ENCODE data around the gene LDB3. TPM values are rescaled to one million over a fixed set of nuclear protein-coding genes. Genes with fewer than 3 reads are reported as not detected.

LDB3 gene
- polyA plus RNA-seq, 10 donors: 305 to 981 (median 737) TPM

GRCh38 chr10:86650151-86650550, 18.2 kb upstream of the LDB3 start:
- no peak for DNase-seq

GRCh38 chr10:86651021-86651471, 17.3 kb upstream of the LDB3 start:
- no peak for DNase-seq

GRCh38 chr10:86651631-86652331, 16.5 kb upstream of the LDB3 start:
- no peak for DNase-seq

GRCh38 chr10:86652361-86653202, 15.7 kb upstream of the LDB3 start:
- DNase-seq: no peak

GRCh38 chr10:86653379-86653778, 14.9 kb upstream of the LDB3 start:
- DNase-seq: no peak

- no peak for DNase-seq
These were observed 14.3 kb upstream of the LDB3 start for GRCh38 chr10:86653987-86654386.

GRCh38 chr10:86654411-86655172, 13.7 kb upstream of the LDB3 start, which contains the start of gene OPN4:
OPN4 (plus strand) TSS chr10:86654547; CDS start chr10:86654784, 237 bp downstream.
- no peak for DNase-seq

GRCh38 chr10:86655173-86655540, 13.2 kb upstream of the LDB3 start:
- DNase-seq: no peak

- DNase-seq: no peak
These were observed 12.7 kb upstream of the LDB3 start for GRCh38 chr10:86655596-86655995.

- no peak for DNase-seq
These were observed 11.3 kb upstream of the LDB3 start for GRCh38 chr10:86657011-86657395.

GRCh38 chr10:86657396-86658011, 10.8 kb upstream of the LDB3 start:
- DNase-seq: no peak

- DNase-seq: no peak
These were observed 10.0 kb upstream of the LDB3 start for GRCh38 chr10:86658261-86658741.

GRCh38 chr10:86658751-86659150, 9.6 kb upstream of the LDB3 start:
- no peak for DNase-seq

GRCh38 chr10:86659161-86659691, 9.1 kb upstream of the LDB3 start:
- DNase-seq: no peak

GRCh38 chr10:86659721-86660453, 8.4 kb upstream of the LDB3 start:
- DNase-seq: no peak

- no peak for DNase-seq
These were observed 6.9 kb upstream of the LDB3 start for GRCh38 chr10:86661161-86662025.

- no peak for DNase-seq
These were observed 5.9 kb upstream of the LDB3 start for GRCh38 chr10:86662186-86663045.

GRCh38 chr10:86663046-86663345, 5.3 kb upstream of the LDB3 start:
- DNase-seq: no peak

All from muscle of back (tissue), 11 donors.